ENCODE measurements around the gene TRA2B. TPM values are rescaled to one million over a fixed set of nuclear protein-coding genes. Genes with fewer than 3 reads are reported as not detected.
"Not testable (repeated sequence)": the region's sequence is repeated elsewhere in the genome, so short reads cannot be mapped to it uniquely, and the experiment has no call there.

The TRA2B gene
- total and polyA plus RNA-seq, 7 donors, result 38.7 to 99.5 (median 75.3) TPM

DNA sequence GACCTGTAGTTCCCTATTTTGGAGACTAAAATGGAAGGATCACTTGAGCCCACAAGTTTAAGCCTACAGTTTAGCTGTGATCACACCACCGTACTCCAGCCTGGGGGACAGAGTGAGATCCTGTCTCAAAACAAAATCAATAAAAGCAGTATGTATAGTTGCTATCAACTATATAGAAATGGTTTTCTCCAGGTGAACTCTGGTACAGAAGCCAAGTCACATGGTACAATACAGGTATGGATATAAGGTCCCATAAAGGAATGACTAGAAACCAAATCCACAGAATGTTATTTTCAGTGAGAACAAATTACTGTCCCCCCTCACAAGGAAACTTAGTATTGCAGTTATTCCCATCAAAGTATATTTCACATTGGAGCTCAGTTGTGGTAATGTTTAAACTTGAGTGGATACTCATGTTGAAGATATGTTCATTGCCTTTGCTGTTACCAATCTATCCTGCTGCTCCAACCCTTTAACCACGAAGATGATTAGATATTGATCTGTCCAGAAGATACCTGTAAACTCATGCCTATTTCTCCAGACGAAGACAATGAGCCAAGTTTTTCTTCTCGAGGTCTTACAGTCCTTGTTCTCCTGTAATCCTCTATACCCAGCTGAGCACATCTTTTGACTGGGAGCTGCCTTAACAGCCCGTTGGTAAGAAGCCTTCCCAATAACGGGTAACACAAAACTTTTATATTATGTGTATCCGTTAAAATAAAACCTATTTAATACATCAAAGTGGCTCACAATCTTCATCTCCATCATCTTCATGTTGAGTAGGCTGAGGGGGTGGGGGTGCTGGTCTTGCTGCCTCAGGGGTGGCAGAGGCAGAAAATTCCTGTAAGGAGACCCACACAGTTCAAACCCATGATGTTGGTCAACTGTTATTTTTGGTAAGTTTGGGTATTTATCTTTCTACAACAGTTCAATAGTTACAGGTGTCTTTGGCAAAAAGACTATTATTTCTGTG, 24.6 kb downstream of the TRA2B start:
- H3K4me1 ChIP-seq, result peaks cover 3% of the 10 kb centered on the region
- no peaks in the 10 kb centered on the region for H3K9me3 ChIP-seq
- no peak overlapping the region for H3K4me3 ChIP-seq
- H3K36me3 ChIP-seq (ENCODE audit: insufficient read depth in 1 of 2, low read depth in 1 of 2), result peaks cover 6 to 57% of the 10 kb centered on the region in 2 donors
- H3K27ac ChIP-seq, result peak overlapping the region; percentile 33
- no peak for DNase-seq
- intact Hi-C loops (cut with DNase I), result no loop called here
- TF ChIP-seq, protein P1, sequence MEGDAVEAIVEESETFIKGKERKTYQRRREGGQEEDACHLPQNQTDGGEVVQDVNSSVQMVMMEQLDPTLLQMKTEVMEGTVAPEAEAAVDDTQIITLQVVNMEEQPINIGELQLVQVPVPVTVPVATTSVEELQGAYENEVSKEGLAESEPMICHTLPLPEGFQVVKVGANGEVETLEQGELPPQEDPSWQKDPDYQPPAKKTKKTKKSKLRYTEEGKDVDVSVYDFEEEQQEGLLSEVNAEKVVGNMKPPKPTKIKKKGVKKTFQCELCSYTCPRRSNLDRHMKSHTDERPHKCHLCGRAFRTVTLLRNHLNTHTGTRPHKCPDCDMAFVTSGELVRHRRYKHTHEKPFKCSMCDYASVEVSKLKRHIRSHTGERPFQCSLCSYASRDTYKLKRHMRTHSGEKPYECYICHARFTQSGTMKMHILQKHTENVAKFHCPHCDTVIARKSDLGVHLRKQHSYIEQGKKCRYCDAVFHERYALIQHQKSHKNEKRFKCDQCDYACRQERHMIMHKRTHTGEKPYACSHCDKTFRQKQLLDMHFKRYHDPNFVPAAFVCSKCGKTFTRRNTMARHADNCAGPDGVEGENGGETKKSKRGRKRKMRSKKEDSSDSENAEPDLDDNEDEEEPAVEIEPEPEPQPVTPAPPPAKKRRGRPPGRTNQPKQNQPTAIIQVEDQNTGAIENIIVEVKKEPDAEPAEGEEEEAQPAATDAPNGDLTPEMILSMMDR (IDR thresholded peaks at IDR 0.05), result no peak
- WGBS, 3 donors, result 67 to 77% (median 68%) methylated on average over 7 of the region's 7 CpGs
- no peaks in the 10 kb centered on the region for H3K27me3 ChIP-seq (ENCODE audit: insufficient read depth in 3 of 3, low read length in 2 of 3)
- ATAC-seq, result peak in 3 of 4 donors; percentile 8 to 16 (median 9)

DNA sequence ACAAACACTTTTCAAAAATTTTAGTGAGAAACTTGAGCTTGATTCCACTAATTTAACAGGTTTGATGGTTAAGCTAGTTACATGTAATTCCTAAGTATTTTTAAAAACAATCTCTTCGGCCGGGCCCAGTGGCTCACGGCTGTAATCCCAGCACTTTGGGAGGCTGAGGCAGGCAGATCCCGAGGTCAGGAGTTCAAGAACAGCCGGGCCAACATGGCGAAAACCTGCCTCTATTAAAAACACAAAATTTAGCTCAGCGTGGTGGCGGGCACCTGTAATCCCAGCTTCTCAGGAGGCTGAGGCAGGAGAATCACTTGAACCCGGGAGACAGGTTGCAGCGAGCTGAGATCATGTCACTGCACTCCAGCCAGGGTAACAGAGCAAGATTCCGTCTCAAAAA, 25.3 kb downstream of the TRA2B start:
- 82 to 88% (median 83%) methylated on average over 11 of the region's 11 CpGs for WGBS, 3 donors
- Histone ChIP-seq H3K36me3 (ENCODE audit: insufficient read depth in 1 of 2, low read depth in 1 of 2) (peaks cover 6 to 50% of the 10 kb centered on the region in 2 donors), H3K4me1 (peaks cover 3% of the 10 kb centered on the region), H3K4me3 (no peak overlapping the region), H3K27me3 (ENCODE audit: insufficient read depth in 3 of 3, low read length in 2 of 3) (no peaks in the 10 kb centered on the region), H3K27ac (no peak overlapping the region), H3K9me3 (no peaks in the 10 kb centered on the region)
- ATAC-seq, result peak in 2 of 4 donors; percentile 3 to 8
- TF ChIP-seq, protein P1 (IDR thresholded peaks at IDR 0.05), result no peak
- DNase-seq, result no peak
- intact Hi-C loops (cut with DNase I), result no loop called here

DNA sequence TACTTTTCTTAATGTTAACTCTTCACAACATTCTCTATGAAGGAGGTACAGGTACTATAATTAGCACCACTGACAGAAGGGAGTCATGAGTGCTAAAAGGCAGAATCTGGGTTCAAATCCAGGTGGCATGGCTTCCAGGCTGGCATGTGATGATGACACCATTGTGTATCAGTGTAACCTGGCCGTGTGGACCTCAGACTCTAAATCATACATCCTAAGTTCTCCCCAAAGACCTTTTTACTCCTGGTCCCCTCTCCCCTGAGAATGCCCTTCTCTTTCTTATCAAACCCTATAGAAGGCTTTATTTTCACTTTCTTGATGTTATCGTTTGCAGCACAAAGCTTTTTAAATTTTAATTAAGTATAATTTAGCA, 26.8 kb downstream of the TRA2B start:
- H3K27ac ChIP-seq; H3K27me3 ChIP-seq (ENCODE audit: insufficient read depth in 3 of 3, low read length in 2 of 3); intact Hi-C loops (cut with DNase I); H3K9me3 ChIP-seq; H3K4me3 ChIP-seq; H3K4me1 ChIP-seq; DNase-seq: not testable (repeated sequence)
- peak; percentile 56 to 65 (median 62) for ATAC-seq
- H3K36me3 ChIP-seq (ENCODE audit: insufficient read depth in 1 of 2, low read depth in 1 of 2), result peaks cover 3 to 36% of the 10 kb centered on the region in 2 donors
- WGBS, 3 donors, result 25 to 42% (median 38%) methylated on average over 2 of the region's 2 CpGs

DNA sequence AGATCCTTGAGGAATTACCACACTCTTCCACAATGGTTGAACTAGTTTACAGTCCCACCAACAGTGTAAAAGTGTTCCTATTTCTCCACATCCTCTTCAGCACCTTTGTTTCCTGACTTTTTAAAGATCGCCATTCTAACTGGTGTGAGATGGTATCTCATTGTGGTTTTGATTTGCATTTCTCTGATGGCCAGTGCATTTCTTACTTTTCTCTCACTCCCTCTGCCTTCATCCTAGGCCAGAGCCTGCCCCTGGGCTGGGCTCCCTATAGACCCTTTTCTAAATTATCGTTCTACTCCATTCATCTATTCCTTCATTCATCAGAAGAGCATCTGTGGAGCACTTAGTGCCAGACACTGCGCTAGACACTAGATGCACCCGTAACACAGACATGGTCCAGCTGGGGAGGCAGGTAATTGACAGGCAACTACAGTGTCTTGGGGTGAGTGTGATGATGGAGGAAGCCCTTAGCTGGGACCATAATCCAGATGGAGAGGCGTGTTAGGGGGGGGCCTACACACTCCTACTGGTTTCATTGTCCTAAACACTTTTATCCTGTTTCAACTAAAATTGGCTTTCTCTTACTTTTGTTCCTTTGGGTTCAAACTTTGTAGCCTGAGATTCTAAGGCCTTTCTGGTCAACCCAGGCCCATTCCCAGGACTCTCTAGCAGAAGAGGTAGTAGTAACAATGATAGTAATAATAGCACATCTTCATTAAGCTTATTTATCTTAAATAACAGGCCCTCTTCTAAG, 27.3 kb downstream of the TRA2B start:
- H3K9me3 ChIP-seq; H3K4me1 ChIP-seq; intact Hi-C loops (cut with DNase I); H3K27me3 ChIP-seq (ENCODE audit: insufficient read depth in 3 of 3, low read length in 2 of 3); H3K27ac ChIP-seq; H3K4me3 ChIP-seq; DNase-seq: not testable (repeated sequence)
- H3K36me3 ChIP-seq (ENCODE audit: insufficient read depth in 1 of 2, low read depth in 1 of 2), result peaks cover 3 to 30% of the 10 kb centered on the region in 2 donors
- peak; percentile 15 to 33 (median 20) for ATAC-seq
- WGBS, 3 donors, result 76 to 81% (median 80%) methylated on average over 3 to 4 of the region's 5 CpGs

DNA sequence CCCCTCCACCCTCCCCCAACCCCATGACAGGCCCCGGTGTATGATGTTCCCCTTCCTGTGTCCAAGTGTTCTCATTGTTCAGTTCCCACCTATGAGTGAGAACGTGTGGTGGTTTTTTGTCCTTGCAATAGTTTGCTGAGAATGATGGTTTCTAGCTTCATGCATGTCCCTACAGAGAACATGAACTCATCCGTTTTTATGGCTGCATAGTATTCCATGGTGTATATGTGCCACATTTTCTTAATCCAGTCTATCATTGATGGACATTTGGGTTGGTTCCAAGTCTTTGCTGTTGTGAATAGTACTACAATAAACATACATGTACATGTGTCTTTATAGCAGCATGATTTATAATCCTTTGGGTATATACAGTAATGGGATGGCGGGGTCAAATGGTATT, 27.9 kb downstream of the TRA2B start:
- H3K27me3 ChIP-seq (ENCODE audit: insufficient read depth in 3 of 3, low read length in 2 of 3); H3K4me1 ChIP-seq; DNase-seq; H3K27ac ChIP-seq; intact Hi-C loops (cut with DNase I); H3K4me3 ChIP-seq; H3K9me3 ChIP-seq; ATAC-seq: not testable (repeated sequence)
- peaks cover 0 to 24% of the 10 kb centered on the region in 2 donors for H3K36me3 ChIP-seq (ENCODE audit: insufficient read depth in 1 of 2, low read depth in 1 of 2)
- WGBS, 3 donors, result 68 to 78% (median 75%) methylated on average over 4 of the region's 4 CpGs

DNA sequence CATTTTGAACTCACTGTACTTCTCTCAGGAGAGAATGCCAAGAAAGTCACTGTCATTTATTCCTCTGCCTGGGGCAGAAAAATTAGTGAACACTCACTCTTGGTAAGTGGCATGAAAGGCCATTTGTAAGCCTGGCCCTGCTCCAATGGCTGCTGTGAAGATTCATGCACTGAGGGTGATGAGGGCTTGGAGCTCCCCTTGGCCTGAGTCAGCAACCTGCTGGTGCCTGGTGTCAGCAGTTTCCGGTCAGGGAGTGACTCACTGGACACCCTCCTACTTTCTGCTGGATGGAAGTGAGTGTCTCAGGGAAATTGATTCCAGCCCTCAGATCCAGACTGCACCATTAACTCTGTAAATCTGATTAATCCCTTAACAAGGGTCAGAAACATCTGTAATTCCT, 37.6 kb downstream of the TRA2B start:
- DNase-seq (peak in 1 of 2 donors; percentile 40), ATAC-seq (peak; percentile 54 to 85 (median 72))

More for the DNA sequence above, 37.6 kb downstream of the TRA2B start:
- H3K9me3 ChIP-seq, result no peaks in the 10 kb centered on the region
- intact Hi-C loops (cut with DNase I), result no loop called here
- no peaks in the 10 kb centered on the region for H3K36me3 ChIP-seq (ENCODE audit: insufficient read depth in 1 of 2, low read depth in 1 of 2)
- no peak overlapping the region for H3K4me3 ChIP-seq
- 12 to 20% (median 13%) methylated on average over 1 of the region's 1 CpG for WGBS, 3 donors
- H3K27ac ChIP-seq, result no peak overlapping the region
- H3K27me3 ChIP-seq (ENCODE audit: insufficient read depth in 3 of 3, low read length in 2 of 3), result peaks cover 0 to 3% (median 0%) of the 10 kb centered on the region in 3 donors
- no peaks in the 10 kb centered on the region for H3K4me1 ChIP-seq
- TF ChIP-seq, protein P1 (IDR thresholded peaks at IDR 0.05), result no peak
